Pons (tissue), 1 donor: ENCODE measurements around the gene PBX3.
A peak's percentile ranks its signal among the peaks of the same experiment; 100 is the strongest.
"Not testable (repeated sequence)": the region's sequence is repeated elsewhere in the genome, so short reads cannot be mapped to it uniquely, and the experiment has no call there.

Experiments
- DNase-seq: peaks from one replicate; pipeline ENCODE4 v3.0.0-alpha.2; 2016; ENCODE audit warnings: low spot score

The PBX3 gene

GRCh38 chr9:125749287-125749935 lies 2.2 kb downstream of the PBX3 start:
- DNase-seq: no peak

- DNase-seq: peak; percentile 60
Measured at GRCh38 chr9:125749951-125750626, 2.9 kb downstream of the PBX3 start.

GRCh38 chr9:125750627-125751011 lies 3.4 kb downstream of the PBX3 start:
- peak; percentile 53 for DNase-seq

GRCh38 chr9:125752070-125752628 lies 5.0 kb downstream of the PBX3 start:
- peak; percentile 19 for DNase-seq

- no peak for DNase-seq
Measured at GRCh38 chr9:125754096-125754495, 6.9 kb downstream of the PBX3 start.

GRCh38 chr9:125755340-125755739 lies 8.2 kb downstream of the PBX3 start:
- DNase-seq: peak; percentile 12

GRCh38 chr9:125756518-125756917 lies 9.3 kb downstream of the PBX3 start:
- DNase-seq: peak; percentile 10

- peak; percentile 20 for DNase-seq
Measured at GRCh38 chr9:125757834-125758233, 10.7 kb downstream of the PBX3 start.

GRCh38 chr9:125758986-125759763 lies 12.0 kb downstream of the PBX3 start:
- DNase-seq: peak; percentile 97

GRCh38 chr9:125759764-125760129 lies 12.6 kb downstream of the PBX3 start:
- peak; percentile 86 for DNase-seq

GRCh38 chr9:125760537-125760936 lies 13.4 kb downstream of the PBX3 start:
- peak; percentile 10 for DNase-seq

- DNase-seq: peak; percentile 56
Measured at GRCh38 chr9:125761676-125762450, 14.7 kb downstream of the PBX3 start.

GRCh38 chr9:125763394-125763801 lies 16.2 kb downstream of the PBX3 start:
- DNase-seq: peak; percentile 78

GRCh38 chr9:125764198-125764597 lies 17.0 kb downstream of the PBX3 start:
- DNase-seq: no peak

GRCh38 chr9:125766468-125767221 lies 19.5 kb downstream of the PBX3 start:
- DNase-seq: no peak

GRCh38 chr9:125767349-125767748 lies 20.2 kb downstream of the PBX3 start:
- no peak for DNase-seq

GRCh38 chr9:125768803-125769202 lies 21.6 kb downstream of the PBX3 start:
- DNase-seq: no peak

GRCh38 chr9:125771037-125771436 lies 23.9 kb downstream of the PBX3 start:
- DNase-seq: no peak

- DNase-seq: no peak
Measured at GRCh38 chr9:125772740-125773139, 25.6 kb downstream of the PBX3 start.

GRCh38 chr9:125774106-125774505 lies 26.9 kb downstream of the PBX3 start:
- DNase-seq: no peak

- not testable (repeated sequence) for DNase-seq
Measured at GRCh38 chr9:125776789-125777188, 29.6 kb downstream of the PBX3 start.
